Measurements from ENCODE around the gene AHCYL2.

- TF ChIP-seq CTCF (IDR thresholded peaks at IDR 0.05; ENCODE audit: low read depth, low read length, missing input control) (no peak), JUND (IDR thresholded peaks at IDR 0.05) (no peak), TAF1 (conservative IDR thresholded peaks at IDR 0.05) (no peak), HNF4A (conservative IDR thresholded peaks at IDR 0.05) (no peak), REST (IDR thresholded peaks at IDR 0.05) (no peak), ZBTB33 (IDR thresholded peaks at IDR 0.05) (no peak)
These were observed 161.7 kb downstream of the AHCYL2 start for GRCh38 chr7:129386506-129386905.
